ENCODE measurements around the gene NCOA3. TPM values are rescaled to one million over a fixed set of nuclear protein-coding genes. Genes with fewer than 3 reads are reported as not detected.

NCOA3 gene
- total RNA-seq, 1 donor from 2014 or later: 24.6 TPM

DNA sequence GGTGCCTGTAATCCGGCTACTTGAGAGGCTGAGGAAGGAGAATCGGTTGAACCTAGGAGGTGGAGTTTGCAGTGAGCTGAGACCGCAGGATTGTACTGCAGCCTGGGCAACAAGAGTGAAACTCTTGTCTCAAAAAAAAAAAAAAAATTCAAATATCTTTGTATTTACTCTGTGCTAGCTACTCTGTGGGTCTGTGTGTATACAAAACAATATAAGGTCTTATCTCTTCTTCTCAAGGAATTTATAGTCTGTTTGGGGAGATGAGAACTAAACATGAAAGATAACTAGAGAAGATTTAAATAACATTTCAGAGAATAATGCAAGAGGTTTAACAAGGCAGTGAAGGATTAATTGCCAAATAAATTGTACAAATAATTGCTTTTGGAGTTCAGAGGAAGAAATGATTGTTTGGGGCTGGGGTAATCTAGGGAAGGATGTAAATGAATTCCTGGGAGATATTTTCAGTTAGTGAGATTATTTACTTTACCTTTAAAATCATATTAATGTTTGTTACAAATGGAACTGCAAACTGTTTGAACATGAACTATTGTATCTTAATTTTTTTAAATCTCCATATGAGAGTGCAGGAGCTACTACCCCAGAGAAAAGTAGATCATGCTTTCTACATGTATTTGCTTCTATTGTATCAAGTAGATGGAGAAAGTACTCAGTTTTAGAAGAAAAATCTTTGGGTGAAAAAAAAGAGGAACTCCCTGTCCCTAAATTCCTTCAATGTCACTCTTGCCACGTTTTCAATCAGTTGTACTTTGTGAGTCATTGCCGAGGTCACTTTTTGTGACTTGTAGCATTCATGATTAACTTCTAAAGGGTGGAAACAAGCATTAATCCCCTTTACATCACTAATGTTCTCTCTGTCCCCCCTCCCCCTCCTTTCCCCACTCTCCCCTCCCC, 39.0 kb downstream of the NCOA3 start:
- TF ChIP-seq, protein P1, sequence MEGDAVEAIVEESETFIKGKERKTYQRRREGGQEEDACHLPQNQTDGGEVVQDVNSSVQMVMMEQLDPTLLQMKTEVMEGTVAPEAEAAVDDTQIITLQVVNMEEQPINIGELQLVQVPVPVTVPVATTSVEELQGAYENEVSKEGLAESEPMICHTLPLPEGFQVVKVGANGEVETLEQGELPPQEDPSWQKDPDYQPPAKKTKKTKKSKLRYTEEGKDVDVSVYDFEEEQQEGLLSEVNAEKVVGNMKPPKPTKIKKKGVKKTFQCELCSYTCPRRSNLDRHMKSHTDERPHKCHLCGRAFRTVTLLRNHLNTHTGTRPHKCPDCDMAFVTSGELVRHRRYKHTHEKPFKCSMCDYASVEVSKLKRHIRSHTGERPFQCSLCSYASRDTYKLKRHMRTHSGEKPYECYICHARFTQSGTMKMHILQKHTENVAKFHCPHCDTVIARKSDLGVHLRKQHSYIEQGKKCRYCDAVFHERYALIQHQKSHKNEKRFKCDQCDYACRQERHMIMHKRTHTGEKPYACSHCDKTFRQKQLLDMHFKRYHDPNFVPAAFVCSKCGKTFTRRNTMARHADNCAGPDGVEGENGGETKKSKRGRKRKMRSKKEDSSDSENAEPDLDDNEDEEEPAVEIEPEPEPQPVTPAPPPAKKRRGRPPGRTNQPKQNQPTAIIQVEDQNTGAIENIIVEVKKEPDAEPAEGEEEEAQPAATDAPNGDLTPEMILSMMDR (IDR thresholded peaks at IDR 0.05; ENCODE audit: partially characterized antibody, unreplicated experiment): no peak
- H3K4me3 Mint-ChIP-seq (ENCODE audit: unreplicated experiment): no peak overlapping the region
- no peaks in the 10 kb centered on the region for H3K36me3 Mint-ChIP-seq (ENCODE audit: unreplicated experiment)
- H3K4me1 Mint-ChIP-seq (ENCODE audit: low read depth, unreplicated experiment): no peaks in the 10 kb centered on the region
- H3K9me3 Mint-ChIP-seq (ENCODE audit: unreplicated experiment): no peaks in the 10 kb centered on the region
- no peak for DNase-seq
- H3K27me3 Mint-ChIP-seq (ENCODE audit: unreplicated experiment): no peaks in the 10 kb centered on the region
- H3K27ac Mint-ChIP-seq (ENCODE audit: unreplicated experiment): no peak overlapping the region

DNA sequence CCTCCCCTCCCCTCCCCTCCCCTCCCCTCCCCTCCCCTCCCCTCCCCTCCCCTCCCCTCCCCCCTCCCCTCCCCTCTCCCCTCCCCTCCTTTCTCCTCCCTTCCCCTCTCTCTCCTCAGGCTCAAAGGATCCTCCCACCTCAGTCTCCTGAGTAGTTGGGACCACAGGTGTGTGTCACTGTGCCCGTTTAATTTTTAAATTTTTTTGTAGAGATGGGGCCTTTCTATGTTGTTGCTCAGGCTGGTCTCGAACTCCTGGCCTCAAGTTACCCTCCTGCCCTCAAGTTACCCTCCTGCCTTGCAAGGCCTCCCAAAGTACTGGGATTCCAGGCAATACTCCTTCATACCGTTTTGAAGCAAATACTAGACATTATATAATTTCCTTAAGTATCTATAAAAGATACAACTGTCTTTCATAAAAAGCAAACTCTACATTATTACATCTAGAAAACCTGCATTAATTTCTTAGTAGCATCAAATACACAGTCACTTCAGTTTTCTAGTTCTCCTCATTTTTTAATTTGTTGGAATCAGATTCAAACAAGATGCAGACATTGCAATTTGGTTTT, 39.8 kb downstream of the NCOA3 start:
- Mint-ChIP-seq H3K4me3 (ENCODE audit: unreplicated experiment) (no peak overlapping the region), H3K4me1 (ENCODE audit: low read depth, unreplicated experiment) (no peaks in the 10 kb centered on the region), H3K27ac (ENCODE audit: unreplicated experiment) (no peak overlapping the region), H3K9me3 (ENCODE audit: unreplicated experiment) (no peaks in the 10 kb centered on the region), H3K27me3 (ENCODE audit: unreplicated experiment) (no peaks in the 10 kb centered on the region), H3K36me3 (ENCODE audit: unreplicated experiment) (no peaks in the 10 kb centered on the region)
- DNase-seq: no peak
- TF ChIP-seq, protein P1 (IDR thresholded peaks at IDR 0.05; ENCODE audit: partially characterized antibody, unreplicated experiment): no peak

DNA sequence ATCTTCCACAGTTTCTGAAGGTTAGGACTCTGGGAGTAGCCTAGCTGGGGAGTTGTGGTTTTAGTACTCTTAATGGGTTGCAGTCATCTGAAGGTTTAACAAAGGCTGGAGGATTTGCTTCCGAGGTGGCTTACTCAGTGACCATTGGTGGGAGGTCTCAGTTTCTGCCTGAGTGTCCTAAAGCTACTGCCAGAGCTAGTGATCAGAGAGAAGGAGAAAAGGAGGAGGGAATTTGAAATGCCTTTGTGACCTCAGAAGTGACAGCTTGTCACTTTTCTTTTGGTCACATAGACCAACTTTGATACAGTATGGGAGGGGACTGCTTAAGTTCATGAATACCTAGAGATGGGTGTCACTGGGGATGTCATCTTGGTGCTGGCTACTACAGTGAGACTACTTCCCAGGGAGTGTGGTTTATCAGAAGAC, 41.3 kb downstream of the NCOA3 start:
- H3K36me3 Mint-ChIP-seq (ENCODE audit: unreplicated experiment): no peaks in the 10 kb centered on the region
- no peak overlapping the region for H3K27ac Mint-ChIP-seq (ENCODE audit: unreplicated experiment)

GRCh38 chr20:47544240-47544639, 42.6 kb downstream of the NCOA3 start:
- Mint-ChIP-seq H3K27ac (ENCODE audit: unreplicated experiment) (no peak overlapping the region), H3K27me3 (ENCODE audit: unreplicated experiment) (no peaks in the 10 kb centered on the region), H3K4me3 (ENCODE audit: unreplicated experiment) (no peak overlapping the region), H3K36me3 (ENCODE audit: unreplicated experiment) (no peaks in the 10 kb centered on the region), H3K4me1 (ENCODE audit: low read depth, unreplicated experiment) (no peaks in the 10 kb centered on the region), H3K9me3 (ENCODE audit: unreplicated experiment) (no peaks in the 10 kb centered on the region)
- DNase-seq: no peak
- TF ChIP-seq, protein P1 (IDR thresholded peaks at IDR 0.05; ENCODE audit: partially characterized antibody, unreplicated experiment): no peak

More for the DNA sequence above, 41.3 kb downstream of the NCOA3 start:
- H3K9me3 Mint-ChIP-seq (ENCODE audit: unreplicated experiment): no peaks in the 10 kb centered on the region
- no peaks in the 10 kb centered on the region for H3K27me3 Mint-ChIP-seq (ENCODE audit: unreplicated experiment)
- no peak overlapping the region for H3K4me3 Mint-ChIP-seq (ENCODE audit: unreplicated experiment)
- no peaks in the 10 kb centered on the region for H3K4me1 Mint-ChIP-seq (ENCODE audit: low read depth, unreplicated experiment)
- DNase-seq: no peak
- TF ChIP-seq, protein P1 (IDR thresholded peaks at IDR 0.05; ENCODE audit: partially characterized antibody, unreplicated experiment): no peak

GRCh38 chr20:47544852-47545251, 43.2 kb downstream of the NCOA3 start:
- Mint-ChIP-seq H3K27ac (ENCODE audit: unreplicated experiment) (no peak overlapping the region), H3K27me3 (ENCODE audit: unreplicated experiment) (no peaks in the 10 kb centered on the region), H3K36me3 (ENCODE audit: unreplicated experiment) (no peaks in the 10 kb centered on the region), H3K4me3 (ENCODE audit: unreplicated experiment) (no peak overlapping the region), H3K9me3 (ENCODE audit: unreplicated experiment) (no peaks in the 10 kb centered on the region), H3K4me1 (ENCODE audit: low read depth, unreplicated experiment) (no peaks in the 10 kb centered on the region)
- DNase-seq: no peak
- TF ChIP-seq, protein P1 (IDR thresholded peaks at IDR 0.05; ENCODE audit: partially characterized antibody, unreplicated experiment): no peak

Measured in glutamatergic neuron (in vitro differentiated cells).